Endothelial cell of umbilical vein (primary cell): ENCODE data around the gene CALY. TPM values are rescaled to one million over a fixed set of nuclear protein-coding genes. Genes with fewer than 3 reads are reported as not detected.

Source experiments
- BruUV-seq: library from RNA; stranded (reverse); fragments of 400-500 nt; replicated peaks from 2 replicates; lab custom pipeline; 2021; lab: Mats Ljungman, UMichigan
- CTCF ChIA-PET: fragments of 300-600, 350-600 bp; sonication (Branson Sonifier 250); formaldehyde crosslinking; loops from one replicate; lab custom pipeline; 2021; ENCODE audit warnings: antibody characterized with exemption, inconsistent platforms; lab: Charles Lee
- POLR2A ChIA-PET: fragments of 300-600, 350-600 bp; sonication (Branson Sonifier 250); formaldehyde crosslinking; loops from one replicate; lab custom pipeline; 2021; ENCODE audit warnings: antibody characterized with exemption, inconsistent platforms; lab: Charles Lee
- DNase-seq: peaks from one replicate; pipeline ENCODE4 v3.0.0-alpha.2; 2011; ENCODE audit warnings: low read depth, low spot score
- FAIRE-seq: peaks from 2 replicates; lab custom pipeline; 2011; peaks lifted over from hg19 to GRCh38; lab: Jason Lieb, UNC
- H2AFZ ChIP-seq: 2 replicates; pipeline ENCODE4 v1.6.0; 2012; ENCODE audit warnings: low read depth, low read length, control low read depth, inconsistent platforms
- H3K27ac ChIP-seq: 2 replicates; pipeline ENCODE4 v1.5.1; 2011; ENCODE audit warnings: low read depth, mild to moderate bottlenecking, control low read depth, low read length, moderate library complexity; ENCODE audit not compliant: insufficient read depth
- H3K27me3 ChIP-seq, 2 experiments: 2 replicates each; pipeline versions ENCODE4 v1.6.0 to v1.6.1; 2011; ENCODE audit warnings: low read length in 2 of 2, mixed read lengths in 1 of 2; ENCODE audit not compliant: control insufficient read depth in 2 of 2, insufficient read depth in 2 of 2
- H3K36me3 ChIP-seq, 2 experiments: 2 replicates in 1 of 2; 3 replicates in 1 of 2; pipeline ENCODE4 v1.5.1; 2011; ENCODE audit warnings: low read length in 2 of 2, mild to moderate bottlenecking in 1 of 2, moderate library complexity in 1 of 2; ENCODE audit not compliant: control insufficient read depth in 2 of 2, insufficient read depth in 2 of 2; ENCODE audit errors: extremely low read depth in 1 of 2
- H3K4me1 ChIP-seq: 3 replicates; pipeline ENCODE4 v1.5.1; 2011; ENCODE audit warnings: mild to moderate bottlenecking, low read length; ENCODE audit not compliant: control insufficient read depth, insufficient read depth; ENCODE audit errors: extremely low read depth
- H3K4me2 ChIP-seq: 2 replicates; pipeline ENCODE4 v1.6.1; 2011; ENCODE audit warnings: low read length, control low read depth, mixed read lengths; ENCODE audit not compliant: insufficient read depth
- H3K4me3 ChIP-seq, 3 experiments: fragments of 200-600 bp in 1 of 3; sonication (generic), shearing (Covaris generic) in 1 of 3; replicated peaks in 1 of 3; 2 replicates each; pipeline ENCODE4 v1.5.1; 2011 to 2016; ENCODE audit warnings: control low read depth in 3 of 3, low read length in 3 of 3, mild to moderate bottlenecking in 2 of 3, inconsistent platforms in 1 of 3, low read depth in 1 of 3, moderate library complexity in 1 of 3; ENCODE audit not compliant: insufficient read depth in 1 of 3
- H3K79me2 ChIP-seq: 2 replicates; pipeline ENCODE4 v1.6.0; 2012; ENCODE audit warnings: low read length, inconsistent platforms; ENCODE audit not compliant: control insufficient read depth, insufficient read depth
- H3K9ac ChIP-seq: replicated peaks from 2 replicates; pipeline ENCODE3; 2011; ENCODE audit warnings: low read length, control low read depth; ENCODE audit not compliant: insufficient read depth; ENCODE audit errors: extremely low read depth
- H3K9me1 ChIP-seq: replicated peaks from 3 replicates; pipeline ENCODE4 v1.6.0; 2011; ENCODE audit warnings: mild to moderate bottlenecking, low read length; ENCODE audit not compliant: control insufficient read depth, insufficient read depth; ENCODE audit errors: extremely low read depth
- H3K9me3 ChIP-seq: replicated peaks from 2 replicates; pipeline ENCODE4 v1.5.1; 2012; ENCODE audit warnings: low read length, inconsistent platforms; ENCODE audit not compliant: control insufficient read depth, insufficient read depth
- H4K20me1 ChIP-seq: replicated peaks from 2 replicates; pipeline ENCODE3; 2011; ENCODE audit warnings: mild to moderate bottlenecking, low read length; ENCODE audit not compliant: control insufficient read depth, insufficient read depth; ENCODE audit errors: extremely low read depth
- EZH2 ChIP-seq: IDR thresholded peaks from 2 replicates; pipeline ENCODE4 v1.6.1; 2012; ENCODE audit warnings: borderline replicate concordance, low read depth, mild to moderate bottlenecking, moderate library complexity, low read length, inconsistent platforms; ENCODE audit not compliant: severe bottlenecking
- FOS ChIP-seq: IDR thresholded peaks from 2 replicates; pipeline ENCODE4 v1.6.1; 2011; ENCODE audit warnings: mild to moderate bottlenecking, low read length, moderate library complexity, borderline replicate concordance; ENCODE audit not compliant: insufficient read depth
- GATA2 ChIP-seq: IDR thresholded peaks from 2 replicates; pipeline ENCODE4 v1.7.0; 2011; ENCODE audit warnings: low read depth, mild to moderate bottlenecking, moderate library complexity, mixed read lengths, low read length; ENCODE audit not compliant: insufficient read length, insufficient read depth
- JUN ChIP-seq: IDR thresholded peaks from 2 replicates; pipeline ENCODE4 v1.6.1; 2011; ENCODE audit warnings: borderline replicate concordance, low read depth; ENCODE audit not compliant: insufficient read length, insufficient read depth
- MYC ChIP-seq: IDR thresholded peaks from one replicate; pipeline ENCODE4 v1.6.1; 2011; ENCODE audit warnings: mild to moderate bottlenecking, low read depth, low read length
- POLR2A ChIP-seq: IDR thresholded peaks from 2 replicates; pipeline ENCODE4 v1.6.1; 2012; ENCODE audit warnings: low read depth, mild to moderate bottlenecking, control low read depth, low read length
- POLR2AphosphoS5 ChIP-seq: IDR thresholded peaks from 2 replicates; pipeline ENCODE4 v1.6.1; 2012; ENCODE audit warnings: low read depth, mild to moderate bottlenecking, control low read depth, low read length, moderate library complexity; ENCODE audit not compliant: insufficient read depth
- dilution Hi-C: fragments of 300-500 bp; cut with MboI; formaldehyde crosslinking; loops from one replicate; pipeline ENCODE4 v1.15.0; 2019; ENCODE audit warnings: low sequenced_read_pairs; ENCODE audit not compliant: extremely low pct_ligation_motif_present
- intact Hi-C: fragments of 100-400 bp; cut with micrococcal nuclease; formaldehyde crosslinking; loops from one replicate; pipeline ENCODE4 v1.10.0; 2022
- polyA plus RNA-seq, 4 experiments: library from polyadenylated mRNA; depleted of rRNA in 3 of 4; stranded (reverse) in 3 of 4; unstranded in 1 of 4; fragments of >200 nt; gene quantifications; 2 replicates each; pipeline versions ENCODE4 v1.2.1 to v1.2.3, GENCODE V29; 2011 to 2012; ENCODE audit warnings: missing spikeins in 1 of 4
- total RNA-seq: library from RNA; stranded (reverse); gene quantifications from 2 replicates; pipeline ENCODE4 v1.2.3, GENCODE V29; 2021
- TF ChIP-seq, protein P1 (sequence below), 2 donors: IDR thresholded peaks; 1 replicate in 1 of 2; 2 replicates in 1 of 2; pipeline ENCODE4 v1.5.1; 2011; ENCODE audit warnings: low read length in 2 of 2, mild to moderate bottlenecking in 2 of 2, moderate library complexity in 2 of 2, control low read depth in 1 of 2, inconsistent platforms in 1 of 2, low read depth in 1 of 2; ENCODE audit not compliant: insufficient read depth in 1 of 2; ENCODE audit errors: extremely low read depth in 1 of 2
- TF ChIP-seq, protein P2 (sequence below): IDR thresholded peaks from 2 replicates; pipeline ENCODE4 v1.6.1; 2011; ENCODE audit not compliant: insufficient read depth, insufficient read length

CALY gene
- total and polyA plus RNA-seq, 2 donors (not counting 3 experiments of a cell fraction or from before 2014, with no cell fraction given), result not detected

DNA sequence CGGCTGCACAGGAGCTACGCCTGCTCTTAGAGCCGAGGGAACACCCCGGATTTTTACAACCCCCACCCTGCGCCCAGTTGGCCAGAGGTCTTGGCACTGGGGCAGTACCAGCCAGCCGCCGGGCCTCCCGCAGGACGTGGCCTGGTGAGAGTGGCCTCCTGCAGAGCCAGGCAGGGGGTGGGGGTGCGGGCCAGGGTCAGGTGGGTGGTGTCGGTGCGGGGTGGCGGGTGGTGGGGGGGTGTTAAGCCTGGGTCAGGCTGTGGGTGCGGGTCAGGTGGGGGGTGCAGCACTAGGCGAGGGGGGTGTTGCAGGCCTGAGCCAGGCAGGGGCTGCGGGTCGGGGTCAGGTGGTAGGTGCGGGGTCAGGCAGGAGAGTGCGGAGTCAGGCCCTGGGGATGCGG, 35.8 kb upstream of the CALY start:
- ChIA-PET POLR2A (no interaction called here), CTCF (no interaction called here)
- Histone ChIP-seq H3K36me3 (peaks cover 2 to 20% of the 10 kb centered on the region in 2 experiments), H3K27ac (no peak overlapping the region), H3K4me3 (peak overlapping the region in 1 of 3 experiments; percentile 100), H3K27me3 (no peaks in the 10 kb centered on the region), H3K79me2 (peaks cover 2% of the 10 kb centered on the region), H3K9me3 (no peaks in the 10 kb centered on the region), H2AFZ (no peak overlapping the region), H3K4me1 (peaks cover 7% of the 10 kb centered on the region), H4K20me1 (no peaks in the 10 kb centered on the region), H3K9me1 (no peaks in the 10 kb centered on the region), H3K9ac (no peak overlapping the region), H3K4me2 (no peak overlapping the region)
- no peak for DNase-seq
- no peak for TF ChIP-seq GATA2
- TF ChIP-seq MYC, result no peak
- TF ChIP-seq, protein P1, sequence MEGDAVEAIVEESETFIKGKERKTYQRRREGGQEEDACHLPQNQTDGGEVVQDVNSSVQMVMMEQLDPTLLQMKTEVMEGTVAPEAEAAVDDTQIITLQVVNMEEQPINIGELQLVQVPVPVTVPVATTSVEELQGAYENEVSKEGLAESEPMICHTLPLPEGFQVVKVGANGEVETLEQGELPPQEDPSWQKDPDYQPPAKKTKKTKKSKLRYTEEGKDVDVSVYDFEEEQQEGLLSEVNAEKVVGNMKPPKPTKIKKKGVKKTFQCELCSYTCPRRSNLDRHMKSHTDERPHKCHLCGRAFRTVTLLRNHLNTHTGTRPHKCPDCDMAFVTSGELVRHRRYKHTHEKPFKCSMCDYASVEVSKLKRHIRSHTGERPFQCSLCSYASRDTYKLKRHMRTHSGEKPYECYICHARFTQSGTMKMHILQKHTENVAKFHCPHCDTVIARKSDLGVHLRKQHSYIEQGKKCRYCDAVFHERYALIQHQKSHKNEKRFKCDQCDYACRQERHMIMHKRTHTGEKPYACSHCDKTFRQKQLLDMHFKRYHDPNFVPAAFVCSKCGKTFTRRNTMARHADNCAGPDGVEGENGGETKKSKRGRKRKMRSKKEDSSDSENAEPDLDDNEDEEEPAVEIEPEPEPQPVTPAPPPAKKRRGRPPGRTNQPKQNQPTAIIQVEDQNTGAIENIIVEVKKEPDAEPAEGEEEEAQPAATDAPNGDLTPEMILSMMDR (IDR thresholded peaks at IDR 0.05; ENCODE audit: extremely low read depth in 1 of 2, insufficient read depth in 1 of 2, low read depth in 1 of 2, low read length in 2 of 2), result no peak
- no peak for TF ChIP-seq JUN
- no peak for TF ChIP-seq POLR2A
- TF ChIP-seq POLR2AphosphoS5, result no peak
- TF ChIP-seq FOS, result no peak
- TF ChIP-seq EZH2, result no peak
- TF ChIP-seq, protein P2, sequence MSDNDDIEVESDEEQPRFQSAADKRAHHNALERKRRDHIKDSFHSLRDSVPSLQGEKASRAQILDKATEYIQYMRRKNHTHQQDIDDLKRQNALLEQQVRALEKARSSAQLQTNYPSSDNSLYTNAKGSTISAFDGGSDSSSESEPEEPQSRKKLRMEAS, result no peak
- intact Hi-C loops, result loop anchor here (2.0 to 5.0 kb wide), 2 partner anchors 44 to 65 kb away; partner anchors contain the start of genes TUBGCP2 and ZNF511
- FAIRE-seq, result no peak
- no TSS peak for BruUV-seq
- dilution Hi-C loops, result no loop called here
